Measurements from ENCODE around the gene SVOPL. TPM values are rescaled to one million over a fixed set of nuclear protein-coding genes. Genes with fewer than 3 reads are reported as not detected.

SVOPL gene
- total and polyA plus RNA-seq, 2 donors (not counting 3 experiments of a cell fraction or from before 2014, with no cell fraction given) = not detected

DNA sequence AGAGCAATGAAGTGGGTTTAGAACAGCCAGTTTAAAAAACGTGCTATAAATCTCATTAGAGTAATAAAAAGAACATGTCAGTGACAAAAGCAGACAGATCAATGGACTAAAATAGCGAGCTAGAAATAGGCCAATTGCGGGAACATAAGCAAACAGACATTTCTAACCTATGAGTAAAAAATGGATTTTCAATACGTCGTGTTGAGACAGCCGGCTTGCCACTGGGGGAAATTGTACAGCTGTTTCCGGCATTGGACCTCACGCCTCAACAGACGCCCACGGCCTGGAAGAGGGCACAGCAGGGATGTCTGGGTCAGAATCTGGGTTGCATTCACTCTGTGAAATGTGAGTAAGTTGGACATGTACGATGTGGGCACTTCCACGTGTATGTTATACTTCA, 92.9 kb downstream of the SVOPL start:
- POLR2A ChIA-PET = no interaction called here
- Histone ChIP-seq H3K4me2 (ENCODE audit: insufficient read depth, low read length) (no peak overlapping the region), H3K36me3 (ENCODE audit: control insufficient read depth in 2 of 2, extremely low read depth in 1 of 2, insufficient read depth in 2 of 2, low read length in 2 of 2) (no peaks in the 10 kb centered on the region), H3K79me2 (ENCODE audit: control insufficient read depth, insufficient read depth, low read length) (no peaks in the 10 kb centered on the region), H3K27ac (ENCODE audit: insufficient read depth, low read depth, low read length) (no peak overlapping the region), H3K9me1 (replicated peaks; ENCODE audit: control insufficient read depth, extremely low read depth, insufficient read depth, low read length) (no peaks in the 10 kb centered on the region), H3K4me3 (replicated peaks in 1 of 3; ENCODE audit: insufficient read depth in 1 of 3, low read depth in 1 of 3, low read length in 3 of 3) (no peak overlapping the region), H3K4me1 (ENCODE audit: control insufficient read depth, extremely low read depth, insufficient read depth, low read length) (no peaks in the 10 kb centered on the region), H4K20me1 (replicated peaks; ENCODE audit: control insufficient read depth, extremely low read depth, insufficient read depth, low read length) (no peaks in the 10 kb centered on the region), H3K9me3 (replicated peaks; ENCODE audit: control insufficient read depth, insufficient read depth, low read length) (no peaks in the 10 kb centered on the region), H3K27me3 (ENCODE audit: control insufficient read depth in 2 of 2, insufficient read depth in 2 of 2, low read length in 2 of 2) (no peaks in the 10 kb centered on the region), H2AFZ (ENCODE audit: low read depth, low read length) (no peak overlapping the region), H3K9ac (replicated peaks; ENCODE audit: extremely low read depth, insufficient read depth, low read length) (no peak overlapping the region)
- DNase-seq (ENCODE audit: low read depth, low spot score) (peak; percentile 13), FAIRE-seq (no peak)
- dilution Hi-C loops (cut with MboI; ENCODE audit: extremely low pct_ligation_motif_present, low sequenced_read_pairs) (no loop called here), intact Hi-C loops (cut with micrococcal nuclease) (no loop called here)
- CTCF ChIA-PET = no interaction called here
- no TSS peak for BruUV-seq (replicated peaks)
- TF ChIP-seq, protein P1, sequence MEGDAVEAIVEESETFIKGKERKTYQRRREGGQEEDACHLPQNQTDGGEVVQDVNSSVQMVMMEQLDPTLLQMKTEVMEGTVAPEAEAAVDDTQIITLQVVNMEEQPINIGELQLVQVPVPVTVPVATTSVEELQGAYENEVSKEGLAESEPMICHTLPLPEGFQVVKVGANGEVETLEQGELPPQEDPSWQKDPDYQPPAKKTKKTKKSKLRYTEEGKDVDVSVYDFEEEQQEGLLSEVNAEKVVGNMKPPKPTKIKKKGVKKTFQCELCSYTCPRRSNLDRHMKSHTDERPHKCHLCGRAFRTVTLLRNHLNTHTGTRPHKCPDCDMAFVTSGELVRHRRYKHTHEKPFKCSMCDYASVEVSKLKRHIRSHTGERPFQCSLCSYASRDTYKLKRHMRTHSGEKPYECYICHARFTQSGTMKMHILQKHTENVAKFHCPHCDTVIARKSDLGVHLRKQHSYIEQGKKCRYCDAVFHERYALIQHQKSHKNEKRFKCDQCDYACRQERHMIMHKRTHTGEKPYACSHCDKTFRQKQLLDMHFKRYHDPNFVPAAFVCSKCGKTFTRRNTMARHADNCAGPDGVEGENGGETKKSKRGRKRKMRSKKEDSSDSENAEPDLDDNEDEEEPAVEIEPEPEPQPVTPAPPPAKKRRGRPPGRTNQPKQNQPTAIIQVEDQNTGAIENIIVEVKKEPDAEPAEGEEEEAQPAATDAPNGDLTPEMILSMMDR (IDR thresholded peaks at IDR 0.05; ENCODE audit: extremely low read depth in 1 of 2, insufficient read depth in 1 of 2, low read depth in 1 of 2, low read length in 2 of 2) = no peak
- no peak for TF ChIP-seq MYC (IDR thresholded peaks at IDR 0.05; ENCODE audit: low read depth, low read length)
- TF ChIP-seq JUN (IDR thresholded peaks at IDR 0.05; ENCODE audit: borderline replicate concordance, insufficient read depth, insufficient read length, low read depth) = no peak
- TF ChIP-seq POLR2A (IDR thresholded peaks at IDR 0.05; ENCODE audit: low read depth, low read length) = no peak
- no peak for TF ChIP-seq GATA2 (IDR thresholded peaks at IDR 0.05; ENCODE audit: insufficient read depth, insufficient read length, low read depth, low read length)
- no peak for TF ChIP-seq FOS (IDR thresholded peaks at IDR 0.05; ENCODE audit: borderline replicate concordance, insufficient read depth, low read length)
- no peak for TF ChIP-seq EZH2 (IDR thresholded peaks at IDR 0.05; ENCODE audit: borderline replicate concordance, low read depth, low read length, severe bottlenecking)
- TF ChIP-seq, protein P2, sequence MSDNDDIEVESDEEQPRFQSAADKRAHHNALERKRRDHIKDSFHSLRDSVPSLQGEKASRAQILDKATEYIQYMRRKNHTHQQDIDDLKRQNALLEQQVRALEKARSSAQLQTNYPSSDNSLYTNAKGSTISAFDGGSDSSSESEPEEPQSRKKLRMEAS (IDR thresholded peaks at IDR 0.05; ENCODE audit: insufficient read depth, insufficient read length) = no peak
- no peak for TF ChIP-seq POLR2AphosphoS5 (IDR thresholded peaks at IDR 0.05; ENCODE audit: insufficient read depth, low read depth, low read length)
